HCT116 (cell line): ENCODE results near the gene GP1BB.

Experiments
- CEBPB ChIP-seq: IDR thresholded peaks from 2 replicates; pipeline ENCODE4 v1.6.1; 2012; ENCODE audit warnings: low read depth
- CTCF ChIP-seq, 3 experiments: fragments of 200-600 bp in 1 of 3; sonication (generic) in 1 of 3; IDR thresholded peaks in 2 of 3; conservative IDR thresholded peaks in 1 of 3; 2 replicates each; pipeline ENCODE4 v1.5.1; 2012 to 2017; ENCODE audit warnings: low read depth in 2 of 3, low read length in 2 of 3, antibody characterized with exemption in 1 of 3, borderline replicate concordance in 1 of 3, control low read depth in 1 of 3, mild to moderate bottlenecking in 1 of 3, mixed read lengths in 1 of 3, mixed run types in 1 of 3, moderate library complexity in 1 of 3; ENCODE audit not compliant: insufficient read depth in 1 of 3
- EGR1 ChIP-seq: IDR thresholded peaks from 2 replicates; pipeline ENCODE4 v1.6.1; 2012; ENCODE audit warnings: low read depth
- EZH2 ChIP-seq: fragments of 200-600 bp; sonication (generic); IDR thresholded peaks from 2 replicates; pipeline ENCODE4 v1.6.1; 2017; ENCODE audit warnings: antibody characterized with exemption, mixed run types
- POLR2A ChIP-seq: IDR thresholded peaks from 2 replicates; pipeline ENCODE4 v1.7.0; 2011; ENCODE audit warnings: borderline replicate concordance; ENCODE audit not compliant: insufficient read depth, insufficient read length; ENCODE audit errors: extremely low read depth
- POLR2AphosphoS5 ChIP-seq: IDR thresholded peaks from 2 replicates; pipeline ENCODE4 v1.6.1; 2011; ENCODE audit warnings: mild to moderate bottlenecking, low read depth, low read length, moderate library complexity
- RAD21 ChIP-seq: IDR thresholded peaks from 2 replicates; pipeline ENCODE4 v1.6.1; 2012; ENCODE audit warnings: low read depth, mild to moderate bottlenecking
- REST ChIP-seq: IDR thresholded peaks from 2 replicates; pipeline ENCODE4 v1.6.1; 2012; ENCODE audit warnings: low read depth
- SP1 ChIP-seq: IDR thresholded peaks from 2 replicates; pipeline ENCODE4 v1.6.1; 2012; ENCODE audit warnings: low read depth
- SRF ChIP-seq: IDR thresholded peaks from 2 replicates; pipeline ENCODE4 v1.6.1; 2012; ENCODE audit warnings: low read depth
- TCF7L2 ChIP-seq: IDR thresholded peaks from 2 replicates; pipeline ENCODE4 v1.7.0; 2011; ENCODE audit warnings: borderline replicate concordance, inconsistent platforms; ENCODE audit not compliant: insufficient read depth, insufficient read length; ENCODE audit errors: extremely low read depth
- ZFX ChIP-seq: fragments of 450-650 bp; IDR thresholded peaks from 2 replicates; pipeline ENCODE4 v1.6.1; 2017
- ZNF274 ChIP-seq: fragments of 200-500 bp; sonication (Bioruptor generic); IDR thresholded peaks from 2 replicates; pipeline ENCODE4 v1.6.1; 2014; ENCODE audit warnings: mild to moderate bottlenecking, low read depth, low read length, inconsistent platforms

GRCh38 chr22:19723983-19724827, 866 bp downstream of the GP1BB start:
- TF ChIP-seq RAD21 (no peak; the same call in 1 of the 2 replicates), EZH2 (no peak), CTCF (IDR thresholded peaks at IDR 0.05 in 2 of 3, conservative IDR thresholded peaks at IDR 0.05 in 1 of 3; ENCODE audit: borderline replicate concordance in 1 of 3, insufficient read depth in 1 of 3, low read depth in 2 of 3, low read length in 2 of 3) (peak in 1 of 3 experiments; percentile 27; a peak in 2 of 6 replicates), POLR2A (no peak), REST (no peak), POLR2AphosphoS5 (no peak), TCF7L2 (no peak), ZNF274 (no peak), EGR1 (no peak), CEBPB (no peak), SRF (no peak), ZFX (0 out of 2 replicates have a peak, but pooled peaks have one; percentile 29), SP1 (no peak)
